IgD-negative memory B cell (primary cell): ENCODE measurements around the gene KRT33A. TPM values are rescaled to one million over a fixed set of nuclear protein-coding genes. Genes with fewer than 3 reads are reported as not detected.
"Not testable (repeated sequence)": the region's sequence is repeated elsewhere in the genome, so short reads cannot be mapped to it uniquely, and the experiment has no call there.

Experiments used
- H3K27ac Mint-ChIP-seq, 3 donors: one replicate each; pipeline ENCODE4 v1.8.0; 2020 to 2022; ENCODE audit warnings: mild to moderate bottlenecking in 3 of 3, mixed read lengths in 3 of 3, moderate library complexity in 1 of 3
- H3K27me3 Mint-ChIP-seq: one replicate; pipeline ENCODE4 v1.8.0; 2021; ENCODE audit warnings: mixed read lengths
- H3K36me3 Mint-ChIP-seq: one replicate; pipeline ENCODE4 v1.8.0; 2020; ENCODE audit warnings: mild to moderate bottlenecking, mixed read lengths
- H3K4me1 Mint-ChIP-seq, 3 donors: one replicate each; pipeline ENCODE4 v1.8.0; 2020 to 2022; ENCODE audit warnings: mixed read lengths in 3 of 3, mild to moderate bottlenecking in 1 of 3
- H3K4me3 Mint-ChIP-seq, 4 donors: one replicate each; pipeline ENCODE4 v1.8.0; 2020 to 2022; ENCODE audit warnings: mild to moderate bottlenecking in 4 of 4, mixed read lengths in 4 of 4, moderate library complexity in 3 of 4
- H3K9me3 Mint-ChIP-seq, 3 donors: one replicate each; pipeline ENCODE4 v1.8.0; 2020 to 2021; ENCODE audit warnings: mixed read lengths in 3 of 3, mild to moderate bottlenecking in 1 of 3
- polyA plus RNA-seq: library from polyadenylated mRNA; unstranded; fragments of 300-500 nt; fragmentation: Illumina TruSeq; gene quantifications from one replicate; pipeline ENCODE4 v1.2.3, GENCODE V29; 2021

Gene KRT33A
- not detected for polyA plus RNA-seq

DNA sequence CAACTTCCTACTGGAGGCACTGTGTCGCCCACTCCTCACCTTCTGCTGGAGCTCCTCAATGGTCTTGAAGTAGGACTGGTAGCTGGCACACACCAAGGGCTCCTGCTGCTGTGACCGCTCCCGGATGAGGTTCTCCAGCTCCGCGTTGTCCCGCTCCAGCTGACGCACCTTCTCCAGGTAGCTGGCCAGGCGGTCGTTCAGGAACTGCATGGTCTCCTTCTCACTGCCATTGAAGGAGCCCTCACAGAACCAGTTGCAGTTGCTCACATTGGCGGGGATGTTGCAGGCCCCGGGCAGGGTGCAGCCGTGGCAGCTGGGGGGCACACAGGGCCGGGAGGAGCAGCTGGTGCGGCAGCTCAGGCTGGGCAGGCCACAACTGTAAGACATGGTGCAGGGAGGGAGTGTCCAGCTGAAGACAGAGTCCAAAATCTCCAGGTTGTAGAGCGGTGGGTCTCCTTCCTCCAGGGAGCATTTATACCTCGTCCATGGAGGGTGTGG, at the start of gene KRT33A:
TSS of gene KRT33A (minus strand) at position 448 of the 498 bp plus-strand sequence. CDS start at position 387, 61 bp downstream.
- peak within 1 kb of the TSS in 1 of 3 donors; percentile 1 for H3K27ac Mint-ChIP-seq

DNA sequence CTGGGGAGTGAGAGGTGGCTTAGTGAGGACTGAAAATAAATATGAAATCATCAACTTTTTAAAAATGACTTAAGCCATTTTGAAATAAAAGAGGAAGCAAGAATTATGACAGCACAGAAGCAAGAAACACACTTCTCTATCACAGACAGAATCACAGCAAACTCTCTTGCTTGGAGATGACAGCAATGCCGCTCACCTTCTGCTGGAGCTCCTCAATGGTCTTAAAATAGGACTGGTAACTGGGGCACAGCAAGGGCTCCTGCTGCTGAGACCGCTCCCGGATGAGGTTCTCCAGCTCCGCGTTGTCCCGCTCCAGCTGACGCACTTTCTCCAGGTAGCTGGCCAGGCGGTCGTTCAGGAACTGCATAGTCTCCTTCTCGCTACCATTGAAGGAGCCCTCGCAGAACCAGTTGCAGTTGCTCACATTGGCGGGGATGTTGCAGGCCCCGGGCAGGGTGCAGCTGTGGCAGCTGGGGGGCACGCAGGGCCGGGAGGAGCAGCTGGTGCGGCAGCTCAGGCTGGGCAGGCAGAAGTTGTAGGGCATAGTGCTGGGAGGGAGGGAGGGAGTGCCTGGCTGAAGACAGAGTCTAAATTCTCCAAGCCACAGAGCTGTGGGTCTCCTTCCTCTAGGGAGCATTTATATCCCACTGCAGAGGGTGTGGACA, 46.5 kb upstream of the KRT33A start, which contains the start of gene KRT31:
TSS of gene KRT31 (minus strand) at position 613 of the 665 bp plus-strand sequence. CDS start at position 544, 69 bp downstream.
- H3K27me3 Mint-ChIP-seq = peaks cover 6% of the 10 kb centered on the region
- H3K27ac Mint-ChIP-seq = no peak within 1 kb of the TSS
- H3K9me3 Mint-ChIP-seq = no peaks in the 10 kb centered on the region
- no peak within 1 kb of the TSS for H3K4me3 Mint-ChIP-seq
- H3K36me3 Mint-ChIP-seq = no peaks in the 10 kb centered on the region
- H3K4me1 Mint-ChIP-seq = no peaks in the 10 kb centered on the region

More for the DNA sequence above, at the start of gene KRT33A:
- H3K36me3 Mint-ChIP-seq, H3K27me3 Mint-ChIP-seq, H3K4me3 Mint-ChIP-seq, H3K9me3 Mint-ChIP-seq, H3K4me1 Mint-ChIP-seq: not testable (repeated sequence)

DNA sequence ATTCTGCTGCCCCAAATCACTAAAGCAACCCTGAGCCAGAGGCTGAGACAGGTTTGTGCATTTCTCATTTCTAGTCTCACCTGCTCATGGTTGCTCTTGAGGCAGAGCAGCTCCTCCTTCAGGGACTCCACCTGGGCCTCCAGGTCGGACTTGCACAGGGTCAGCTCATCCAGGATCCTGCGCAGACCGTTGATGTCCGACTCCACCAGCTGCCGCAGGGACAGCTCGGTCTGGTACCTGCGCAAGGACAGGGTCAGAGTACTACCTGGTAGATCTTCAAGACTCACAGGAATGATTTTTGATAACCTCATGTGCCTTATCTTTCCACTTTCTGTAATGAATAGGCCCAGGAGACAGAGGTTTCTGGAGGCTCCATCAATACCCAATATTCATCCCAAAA, 45.7 kb upstream of the KRT33A start:
- Mint-ChIP-seq H3K4me3 (no peak overlapping the region), H3K27me3 (peaks cover 8% of the 10 kb centered on the region), H3K27ac (no peak overlapping the region), H3K36me3 (no peaks in the 10 kb centered on the region), H3K9me3 (no peaks in the 10 kb centered on the region), H3K4me1 (no peaks in the 10 kb centered on the region)

DNA sequence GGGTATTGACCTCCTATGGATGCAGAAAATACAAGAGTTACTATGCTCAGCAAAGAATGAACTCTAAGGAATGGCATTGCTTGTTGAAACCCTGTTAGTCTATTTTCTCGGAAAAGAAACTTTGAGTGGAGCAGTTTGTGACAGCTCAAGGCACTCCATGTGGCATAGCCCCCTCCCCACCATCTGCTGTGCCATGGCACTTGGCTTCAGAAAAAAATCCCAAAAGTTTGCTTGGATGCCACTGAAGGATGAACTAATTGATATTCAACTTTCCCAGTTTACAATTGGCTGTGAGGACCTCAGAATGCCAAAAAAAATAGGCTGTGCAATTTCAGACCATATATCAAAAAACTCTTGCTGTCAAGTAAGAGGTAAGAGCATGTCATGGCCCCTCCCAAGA, 45.0 kb upstream of the KRT33A start:
- H3K4me1 Mint-ChIP-seq = no peaks in the 10 kb centered on the region
- H3K27me3 Mint-ChIP-seq = peaks cover 11% of the 10 kb centered on the region
- H3K27ac Mint-ChIP-seq = no peak overlapping the region
- H3K36me3 Mint-ChIP-seq = no peaks in the 10 kb centered on the region
- H3K4me3 Mint-ChIP-seq = no peak overlapping the region
- no peaks in the 10 kb centered on the region for H3K9me3 Mint-ChIP-seq

DNA sequence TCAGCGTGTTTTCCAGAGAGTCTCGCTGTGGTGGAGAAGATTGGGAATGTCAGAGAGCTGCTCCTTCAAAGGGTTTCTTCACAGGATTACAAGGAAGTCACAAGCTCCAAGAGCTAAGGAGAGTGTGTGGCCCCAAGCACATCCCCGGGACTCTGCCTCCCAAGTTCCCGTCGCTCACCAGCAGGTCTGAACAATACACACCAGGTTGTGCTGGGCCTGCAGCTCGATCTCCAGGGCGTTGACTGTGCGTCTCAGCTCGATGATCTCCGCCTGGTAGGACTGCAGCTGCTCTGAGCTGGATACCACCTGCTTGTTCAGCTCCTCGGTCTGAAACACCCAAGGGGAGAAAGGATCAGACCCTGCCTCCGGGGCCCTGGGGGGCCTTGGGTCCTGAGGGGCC, 44.4 kb upstream of the KRT33A start:
- H3K36me3 Mint-ChIP-seq, H3K4me1 Mint-ChIP-seq, H3K27ac Mint-ChIP-seq, H3K4me3 Mint-ChIP-seq, H3K9me3 Mint-ChIP-seq: not testable (repeated sequence)
- H3K27me3 Mint-ChIP-seq = peaks cover 14% of the 10 kb centered on the region

DNA sequence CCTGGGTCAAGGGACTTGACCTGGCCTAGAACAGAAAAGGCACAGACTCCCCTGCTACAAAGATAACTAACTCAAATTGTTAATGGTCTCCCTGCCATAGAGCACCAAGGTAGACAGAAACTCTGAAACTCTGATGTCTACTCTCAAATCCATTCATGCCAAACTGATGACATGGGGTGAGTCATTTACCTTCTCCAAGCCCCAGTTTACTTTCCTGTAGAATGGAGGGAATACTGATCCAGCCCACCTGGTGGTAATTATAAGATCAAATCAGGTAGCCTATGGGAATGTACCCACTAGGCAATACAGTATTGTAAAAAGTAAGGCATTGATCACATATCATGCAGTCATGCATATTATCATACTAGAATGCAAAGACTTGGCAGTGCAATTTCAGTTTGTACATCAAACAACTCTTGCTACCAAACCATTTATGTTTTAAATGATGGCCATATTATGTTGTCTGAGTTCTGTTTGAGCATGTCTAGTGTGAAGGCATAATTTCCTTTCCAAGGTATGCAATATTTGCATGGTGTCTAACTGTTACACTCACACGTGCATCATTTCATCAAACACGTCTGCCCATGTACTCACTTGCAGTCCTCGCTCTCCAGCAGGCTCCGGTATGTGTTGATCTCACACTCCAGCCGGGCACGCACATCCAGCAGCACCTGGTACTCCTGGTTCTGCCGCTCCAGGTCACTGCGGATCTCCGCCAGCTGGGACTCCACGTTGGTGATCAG, 43.8 kb upstream of the KRT33A start:
- peaks cover 3% of the 10 kb centered on the region for H3K36me3 Mint-ChIP-seq
- no peak overlapping the region for H3K27ac Mint-ChIP-seq
- H3K27me3 Mint-ChIP-seq = peaks cover 14% of the 10 kb centered on the region
- no peaks in the 10 kb centered on the region for H3K9me3 Mint-ChIP-seq
- H3K4me1 Mint-ChIP-seq = no peaks in the 10 kb centered on the region
- no peak overlapping the region for H3K4me3 Mint-ChIP-seq

DNA sequence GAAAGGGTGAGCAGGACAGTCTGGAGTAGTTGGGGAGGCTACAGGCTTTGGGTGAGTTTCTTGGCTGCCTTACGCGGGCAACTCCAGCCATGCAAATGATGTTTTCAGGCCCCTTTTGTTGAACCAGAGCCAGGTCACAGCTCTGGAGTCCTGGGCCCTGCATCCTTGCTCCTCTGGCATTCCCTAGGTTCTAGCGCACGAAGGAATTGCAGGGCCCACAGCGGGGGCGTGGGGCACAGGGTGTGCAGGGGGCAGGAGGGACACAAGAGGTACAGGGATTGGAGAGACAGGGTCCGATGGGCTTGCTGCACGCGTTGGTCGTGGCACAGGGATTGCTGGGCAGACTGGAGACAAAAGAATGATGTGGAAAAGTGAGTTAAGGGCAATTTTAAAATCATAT, 43.2 kb upstream of the KRT33A start:
- H3K4me3 Mint-ChIP-seq = no peak overlapping the region
- no peaks in the 10 kb centered on the region for H3K9me3 Mint-ChIP-seq
- peaks cover 3% of the 10 kb centered on the region for H3K36me3 Mint-ChIP-seq
- no peaks in the 10 kb centered on the region for H3K4me1 Mint-ChIP-seq
- H3K27me3 Mint-ChIP-seq = peaks cover 14% of the 10 kb centered on the region
- H3K27ac Mint-ChIP-seq = no peak overlapping the region

DNA sequence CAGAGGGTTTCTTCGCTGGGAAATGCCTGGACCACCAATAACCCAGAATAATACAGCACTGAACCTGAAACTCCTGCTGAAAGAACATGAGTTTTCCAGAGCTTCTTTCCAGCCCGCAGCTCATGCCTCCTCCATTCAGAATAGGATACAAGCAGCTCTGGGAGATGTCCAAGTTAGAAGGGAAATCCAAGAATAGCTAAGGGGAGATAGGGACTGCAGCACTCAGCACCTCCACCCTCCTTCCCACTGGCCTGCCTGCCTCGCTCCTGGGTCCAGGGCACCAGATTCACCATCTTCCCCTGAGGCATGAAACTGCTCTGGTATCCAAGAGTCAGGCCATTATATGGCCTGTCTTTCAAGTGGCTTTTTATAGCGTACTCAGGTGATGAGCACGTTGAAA, 42.7 kb upstream of the KRT33A start:
- H3K4me3 Mint-ChIP-seq = no peak overlapping the region
- peaks cover 0 to 2% (median under 1%) of the 10 kb centered on the region in 3 donors for H3K9me3 Mint-ChIP-seq
- H3K27ac Mint-ChIP-seq = no peak overlapping the region
- peaks cover 14% of the 10 kb centered on the region for H3K27me3 Mint-ChIP-seq
- H3K4me1 Mint-ChIP-seq = no peaks in the 10 kb centered on the region
- peaks cover 3% of the 10 kb centered on the region for H3K36me3 Mint-ChIP-seq

DNA sequence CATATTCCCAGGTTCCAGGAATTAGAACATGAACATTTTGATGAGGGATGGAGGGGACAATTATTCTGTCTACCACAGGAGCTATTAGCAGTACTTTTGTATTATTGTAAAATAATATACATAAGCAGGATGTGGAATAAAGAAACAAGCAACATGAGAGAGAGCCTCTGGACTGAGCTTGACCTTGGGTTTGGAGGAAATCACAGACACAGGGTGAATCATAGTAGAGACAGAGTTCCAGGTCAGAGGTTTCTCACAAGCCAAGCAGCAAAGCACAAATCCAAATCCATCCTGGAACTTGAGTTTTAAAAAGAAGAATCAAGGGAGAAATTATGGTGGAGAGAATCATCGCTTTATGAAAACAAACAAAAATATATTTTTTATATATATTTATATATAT, 41.6 kb upstream of the KRT33A start:
- Mint-ChIP-seq H3K36me3 (peaks cover 3% of the 10 kb centered on the region), H3K4me1 (no peaks in the 10 kb centered on the region), H3K27me3 (peaks cover 15% of the 10 kb centered on the region), H3K27ac (no peak overlapping the region), H3K4me3 (no peak overlapping the region), H3K9me3 (peaks cover 2 to 6% (median 2%) of the 10 kb centered on the region in 3 donors)

DNA sequence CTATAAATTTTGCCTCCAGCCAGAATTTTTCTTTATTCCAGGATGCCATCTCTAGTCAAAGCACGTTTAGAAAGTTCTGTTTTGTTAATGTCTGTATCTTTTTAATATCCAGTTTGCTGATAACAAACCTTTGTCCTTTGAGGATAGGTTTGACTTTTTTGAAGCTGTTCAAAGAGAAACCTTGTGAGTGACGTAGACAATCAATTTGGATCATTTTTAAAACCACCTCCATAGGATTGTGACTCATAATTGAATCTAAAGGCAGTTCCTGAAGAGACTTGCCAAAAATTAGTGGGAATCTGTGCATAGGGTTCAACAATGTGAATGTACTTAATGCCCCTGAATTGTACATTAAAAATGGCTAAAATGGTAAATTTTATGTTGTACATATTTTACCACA, 40.9 kb upstream of the KRT33A start:
- H3K4me3 Mint-ChIP-seq = no peak overlapping the region

DNA sequence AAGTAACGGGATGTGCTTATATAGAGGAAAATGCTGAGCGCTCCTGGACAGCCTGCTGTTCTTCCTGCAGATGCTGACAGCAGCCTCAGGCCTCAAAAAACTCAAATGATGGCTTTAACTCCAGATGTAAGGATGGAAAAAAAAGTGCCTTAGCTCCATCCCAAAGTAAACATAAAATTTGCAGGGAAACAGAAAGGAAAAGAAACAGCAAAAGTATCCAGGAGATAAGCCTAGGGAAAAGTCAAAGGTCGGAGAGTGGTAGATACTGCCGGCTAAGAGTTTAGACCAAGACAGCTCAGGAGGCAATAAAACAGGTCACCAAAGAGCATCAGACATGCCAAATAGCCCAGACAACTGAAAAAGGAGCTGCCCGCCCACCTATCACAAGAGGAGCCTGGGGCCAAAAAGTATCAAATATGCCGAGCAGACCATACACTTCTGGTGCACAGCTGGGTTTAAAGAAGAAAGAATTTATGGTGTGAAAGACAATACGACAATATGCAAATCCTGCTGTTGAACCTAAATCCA, 39.8 kb upstream of the KRT33A start:
- Mint-ChIP-seq H3K4me1 (no peaks in the 10 kb centered on the region), H3K27ac (peak overlapping the region in 1 of 3 donors; percentile 3), H3K4me3 (no peak overlapping the region), H3K9me3 (peaks cover 6 to 14% (median 10%) of the 10 kb centered on the region in 3 donors), H3K27me3 (peaks cover 13% of the 10 kb centered on the region), H3K36me3 (peaks cover 3% of the 10 kb centered on the region)

More for the DNA sequence above, 40.9 kb upstream of the KRT33A start:
- Mint-ChIP-seq H3K4me1 (no peaks in the 10 kb centered on the region), H3K9me3 (peaks cover 4 to 10% (median 7%) of the 10 kb centered on the region in 3 donors), H3K36me3 (peaks cover 3% of the 10 kb centered on the region), H3K27me3 (peaks cover 15% of the 10 kb centered on the region), H3K27ac (no peak overlapping the region)

DNA sequence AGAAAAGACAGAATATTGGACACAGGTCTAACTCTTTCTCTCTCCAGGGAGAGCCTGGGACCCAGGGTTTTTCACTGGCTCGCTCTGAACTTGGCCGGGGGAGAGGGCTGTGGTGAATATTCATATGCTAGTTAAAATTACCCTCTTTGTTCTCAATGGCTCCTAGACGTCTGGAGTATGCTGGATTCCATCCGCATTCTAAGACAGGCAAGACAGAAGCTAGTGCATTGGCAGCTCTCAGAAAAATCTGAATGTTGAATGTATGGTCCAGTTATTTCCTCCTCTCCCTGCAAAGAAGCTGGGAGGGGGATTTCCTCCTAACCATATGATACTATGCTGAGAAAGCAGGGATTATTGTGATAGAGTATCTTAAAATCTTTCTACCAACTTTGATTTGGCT, 37.0 kb upstream of the KRT33A start:
- Mint-ChIP-seq H3K27me3 (peaks cover 14% of the 10 kb centered on the region), H3K9me3 (peaks cover 6 to 20% (median 10%) of the 10 kb centered on the region in 3 donors), H3K4me1 (no peaks in the 10 kb centered on the region), H3K36me3 (peaks cover 4% of the 10 kb centered on the region), H3K4me3 (no peak overlapping the region), H3K27ac (no peak overlapping the region)

DNA sequence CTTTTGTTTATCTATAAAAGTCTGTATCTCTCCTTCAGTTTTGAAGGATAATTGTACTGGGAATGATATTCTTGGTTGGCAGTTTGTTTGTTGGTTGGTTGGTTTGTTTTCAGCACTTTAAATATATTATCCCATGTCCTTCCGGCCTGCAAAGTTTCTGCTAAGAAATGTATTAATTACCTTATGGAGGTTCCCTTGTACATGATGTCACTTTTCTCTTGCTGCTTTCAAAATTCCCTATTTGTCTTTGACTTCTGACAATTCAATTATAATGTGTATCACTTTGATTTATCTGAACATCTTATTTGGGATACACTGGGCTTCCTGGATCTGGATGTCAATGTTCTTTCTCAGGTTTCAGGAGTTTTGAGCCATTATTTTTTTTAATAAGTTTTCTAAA, 35.6 kb upstream of the KRT33A start:
- no peaks in the 10 kb centered on the region for H3K4me1 Mint-ChIP-seq
- peaks cover 6 to 20% (median 10%) of the 10 kb centered on the region in 3 donors for H3K9me3 Mint-ChIP-seq
- H3K36me3 Mint-ChIP-seq = peaks cover 4% of the 10 kb centered on the region
- H3K27ac Mint-ChIP-seq = no peak overlapping the region
- H3K4me3 Mint-ChIP-seq = no peak overlapping the region
- peaks cover 15% of the 10 kb centered on the region for H3K27me3 Mint-ChIP-seq

DNA sequence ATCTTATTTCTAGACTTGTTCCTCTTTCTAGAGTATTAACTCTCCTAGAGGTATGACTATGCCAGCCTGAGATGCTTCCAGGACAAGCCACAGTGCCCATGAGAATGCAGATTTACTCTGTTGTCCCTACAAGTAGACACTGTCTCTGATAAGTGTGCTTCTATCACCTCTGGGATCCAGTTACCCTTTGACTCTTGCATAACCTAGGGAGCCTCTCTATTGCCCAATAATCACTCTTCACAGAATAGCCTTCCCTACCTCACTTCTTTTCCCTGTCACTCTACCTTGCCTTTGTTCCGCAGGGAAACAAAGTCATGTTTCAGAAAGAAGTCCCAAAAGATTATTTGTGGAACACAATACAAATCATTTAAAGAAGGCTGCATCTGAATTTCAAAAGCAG, 33.1 kb upstream of the KRT33A start:
- no peak overlapping the region for H3K4me3 Mint-ChIP-seq
- peaks cover 10% of the 10 kb centered on the region for H3K27me3 Mint-ChIP-seq
- peaks cover 6 to 20% (median 10%) of the 10 kb centered on the region in 3 donors for H3K9me3 Mint-ChIP-seq
- no peak overlapping the region for H3K27ac Mint-ChIP-seq
- peaks cover 1% of the 10 kb centered on the region for H3K36me3 Mint-ChIP-seq
- no peaks in the 10 kb centered on the region for H3K4me1 Mint-ChIP-seq

DNA sequence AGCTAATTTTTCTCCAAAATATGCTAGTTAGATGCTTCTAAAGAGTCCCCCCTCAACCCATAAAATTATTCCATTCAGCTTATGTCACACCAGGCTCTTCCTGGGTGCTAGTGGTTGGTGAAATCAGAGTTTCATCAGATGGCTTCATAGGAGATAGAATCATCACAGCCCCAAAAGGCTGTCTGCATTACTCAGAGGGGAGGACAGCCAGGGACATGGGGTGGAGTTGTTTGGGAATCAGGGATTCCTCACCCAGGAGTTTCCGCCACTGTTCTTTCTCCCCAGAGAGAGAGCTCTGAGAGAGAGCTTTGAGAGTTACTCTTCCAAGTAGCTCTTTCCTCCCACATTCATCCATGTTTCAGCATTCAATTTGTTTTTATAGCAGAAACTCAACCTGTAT, 31.8 kb upstream of the KRT33A start:
- no peak overlapping the region for H3K27ac Mint-ChIP-seq
- peaks cover 8% of the 10 kb centered on the region for H3K27me3 Mint-ChIP-seq
- no peaks in the 10 kb centered on the region for H3K4me1 Mint-ChIP-seq
- H3K9me3 Mint-ChIP-seq = peaks cover 4 to 19% (median 5%) of the 10 kb centered on the region in 3 donors
- no peak overlapping the region for H3K4me3 Mint-ChIP-seq
- H3K36me3 Mint-ChIP-seq = peaks cover 1% of the 10 kb centered on the region
